ENCODE results near the gene SH2B3. TPM values are rescaled to one million over a fixed set of nuclear protein-coding genes. Genes with fewer than 3 reads are reported as not detected.
A peak's percentile ranks its signal among the peaks of the same experiment; 100 is the strongest.

The SH2B3 gene
- total and polyA plus RNA-seq, 2 experiments from 2014 or later, result 8.1 to 59.3 TPM

- Histone ChIP-seq H3K27me3 (ENCODE audit: insufficient read depth) (no peaks in the 10 kb centered on the region), H3K4me1 (ENCODE audit: insufficient read depth) (peaks cover 43% of the 10 kb centered on the region), H4K20me1 (replicated peaks; ENCODE audit: insufficient read depth) (peaks cover 23% of the 10 kb centered on the region), H3K36me3 (ENCODE audit: insufficient read depth) (no peaks in the 10 kb centered on the region), H3K4me2 (no peak overlapping the region), H3K4me3 (no peak overlapping the region), H3F3A (replicated peaks; ENCODE audit: low read depth) (peaks cover 9% of the 10 kb centered on the region; the same call in 1 of the 2 replicates), H3K9me2 (ENCODE audit: insufficient read depth) (no peaks in the 10 kb centered on the region), H3K79me2 (replicated peaks; ENCODE audit: insufficient read depth) (peaks cover 96% of the 10 kb centered on the region), H3K27ac (ENCODE audit: low read depth) (no peak overlapping the region), H2AFZ (no peak overlapping the region)
- Mint-ChIP-seq H3K4me1 (peaks cover 45% of the 10 kb centered on the region), H3K27me3 (ENCODE audit: insufficient read depth, low read depth, poor library complexity) (peaks cover 8% of the 10 kb centered on the region), H3K27ac (no peak overlapping the region), H3K4me3 (no peak overlapping the region), H3K36me3 (ENCODE audit: low read depth) (peaks cover 21% of the 10 kb centered on the region; the same call in 2 of the 3 replicates), H3K9me3 (no peaks in the 10 kb centered on the region)
- no peak for ATAC-seq
- TF ChIP-seq JUNB (IDR thresholded peaks at IDR 0.05; ENCODE audit: unreplicated experiment) (no peak), ZNF462 (CRISPR knock-in tag; IDR thresholded peaks at IDR 0.05) (no peak), ZNF114 (CRISPR knock-in tag; IDR thresholded peaks at IDR 0.05) (no peak), POLR2AphosphoS5 (IDR thresholded peaks at IDR 0.05; ENCODE audit: low read depth) (no peak)
- DNase-seq (ENCODE audit: low spot score), result no peak
Measured at GRCh38 chr12:111428728-111429175, 23.0 kb downstream of the SH2B3 start.

- H3K4me3 Mint-ChIP-seq, result no peak overlapping the region
- Histone ChIP-seq H3K9me2 (ENCODE audit: insufficient read depth) (no peaks in the 10 kb centered on the region), H3K36me3 (ENCODE audit: insufficient read depth) (no peaks in the 10 kb centered on the region), H3F3A (replicated peaks; ENCODE audit: low read depth) (peaks cover 9% of the 10 kb centered on the region; the same call in 1 of the 2 replicates), H4K20me1 (replicated peaks; ENCODE audit: insufficient read depth) (peaks cover 13% of the 10 kb centered on the region), H3K27ac (ENCODE audit: low read depth) (peak overlapping the region; percentile 69), H3K79me2 (replicated peaks; ENCODE audit: insufficient read depth) (peaks cover 96% of the 10 kb centered on the region), H3K4me3 (no peak overlapping the region), H3K4me1 (ENCODE audit: insufficient read depth) (peaks cover 43% of the 10 kb centered on the region), H3K27me3 (ENCODE audit: insufficient read depth) (no peaks in the 10 kb centered on the region), H3K4me2 (peak overlapping the region; percentile 48), H2AFZ (no peak overlapping the region)
- H3K4me1 Mint-ChIP-seq, result peaks cover 46% of the 10 kb centered on the region
- DNase-seq (ENCODE audit: low spot score) (no peak), ATAC-seq (peak; percentile 25)
- no peaks in the 10 kb centered on the region for H3K9me3 Mint-ChIP-seq
- H3K36me3 Mint-ChIP-seq (ENCODE audit: low read depth), result peaks cover 21% of the 10 kb centered on the region
- peak overlapping the region; percentile 81; the same call in 1 of the 2 replicates for H3K27ac Mint-ChIP-seq
- no peak for TF ChIP-seq REST (IDR thresholded peaks at IDR 0.05; ENCODE audit: unreplicated experiment)
- no peak for TF ChIP-seq STAT1 (IDR thresholded peaks at IDR 0.05; ENCODE audit: unreplicated experiment)
- no peak for TF ChIP-seq EZH2phosphoT487 (IDR thresholded peaks at IDR 0.05; ENCODE audit: unreplicated experiment)
- TF ChIP-seq ETS1 (IDR thresholded peaks at IDR 0.05), result no peak
- no peak for TF ChIP-seq ZNF331 (CRISPR knock-in tag; IDR thresholded peaks at IDR 0.05; ENCODE audit: low read depth)
- TF ChIP-seq JUNB (IDR thresholded peaks at IDR 0.05; ENCODE audit: unreplicated experiment), result no peak
- TF ChIP-seq POLR2AphosphoS5 (IDR thresholded peaks at IDR 0.05; ENCODE audit: low read depth), result no peak
- peaks cover 10% of the 10 kb centered on the region for H3K27me3 Mint-ChIP-seq (ENCODE audit: insufficient read depth, low read depth, poor library complexity)
Measured at GRCh38 chr12:111429828-111430432, 24.2 kb downstream of the SH2B3 start.

Measured in GM23338 (cell line).